Activated CD8-positive, alpha-beta memory T cell treated with anti-CD3 and anti-CD28 coated beads, Interleukin-2, amount 50 U/mL, for 24 hours (primary cell): ENCODE measurements around the gene MAST4.
"Not testable (repeated sequence)": the region's sequence is repeated elsewhere in the genome, so short reads cannot be mapped to it uniquely, and the experiment has no call there.

Source experiments
- DNase-seq: peaks from one replicate; pipeline ENCODE4 v3.0.0-alpha.2; 2020; ENCODE audit errors: extremely low read depth

MAST4 gene

DNA sequence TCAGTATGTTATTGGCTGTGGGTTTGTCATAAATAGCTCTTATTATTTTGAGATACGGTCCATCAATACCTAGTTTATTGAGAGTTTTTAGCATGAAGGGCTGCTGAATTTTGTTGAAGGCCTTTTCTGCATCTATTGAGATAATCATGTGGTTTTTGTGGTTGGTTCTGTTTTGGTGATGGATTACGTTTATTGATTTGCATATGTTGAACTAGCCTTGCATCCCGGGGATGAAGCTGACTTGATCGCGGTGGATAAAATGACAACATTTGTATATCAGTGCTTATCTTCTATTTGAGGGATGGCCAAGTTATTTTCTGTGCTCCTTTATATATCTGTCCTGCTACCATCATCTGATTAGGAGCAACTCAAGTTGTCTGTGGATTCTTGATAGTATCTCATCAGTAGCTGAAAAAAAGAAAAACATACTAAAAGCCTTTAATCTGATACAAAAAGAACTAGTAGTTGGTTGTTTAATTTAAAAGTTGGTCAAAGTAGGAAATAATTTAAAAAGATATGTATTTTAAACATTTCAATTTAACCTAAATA lies 531.2 kb downstream of the MAST4 start:
- DNase-seq = not testable (repeated sequence)

DNA sequence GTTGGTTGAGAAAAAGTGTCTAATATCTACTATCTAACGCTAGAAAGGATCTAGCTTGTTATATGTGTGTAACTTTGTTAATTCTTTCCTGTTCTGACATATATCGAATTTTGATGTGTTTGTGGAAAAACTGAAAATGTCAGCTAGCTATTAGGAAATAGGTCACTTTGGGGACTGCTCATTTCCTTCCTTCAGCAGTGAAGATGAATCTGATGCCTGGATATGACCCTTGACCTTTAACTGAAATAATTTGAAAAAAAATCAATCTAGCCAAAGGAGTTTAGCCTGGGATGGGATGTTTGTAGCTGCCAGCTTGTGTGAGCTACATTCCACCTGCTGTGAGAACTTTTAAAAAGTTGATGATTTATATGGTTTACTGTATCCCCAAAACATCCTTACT lies 533.6 kb downstream of the MAST4 start:
- DNase-seq = no peak

DNA sequence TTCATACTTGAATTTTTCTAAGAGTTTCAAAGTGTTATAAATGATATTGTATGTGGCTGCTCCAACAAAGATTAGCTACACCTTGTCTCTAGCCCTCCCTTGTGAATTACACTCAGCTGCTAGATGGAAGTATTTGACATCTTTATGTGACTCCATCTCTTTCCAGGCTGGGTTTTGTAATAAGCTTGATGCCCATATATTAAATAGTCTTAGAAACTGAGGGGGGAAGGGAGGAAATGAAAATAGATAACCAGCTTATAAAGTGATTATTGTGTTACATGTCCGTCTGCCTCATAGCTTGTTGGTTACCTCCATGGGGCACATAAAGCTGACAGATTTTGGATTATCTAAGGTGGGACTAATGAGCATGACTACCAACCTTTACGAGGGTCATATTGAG lies 537.0 kb downstream of the MAST4 start:
- no peak for DNase-seq

DNA sequence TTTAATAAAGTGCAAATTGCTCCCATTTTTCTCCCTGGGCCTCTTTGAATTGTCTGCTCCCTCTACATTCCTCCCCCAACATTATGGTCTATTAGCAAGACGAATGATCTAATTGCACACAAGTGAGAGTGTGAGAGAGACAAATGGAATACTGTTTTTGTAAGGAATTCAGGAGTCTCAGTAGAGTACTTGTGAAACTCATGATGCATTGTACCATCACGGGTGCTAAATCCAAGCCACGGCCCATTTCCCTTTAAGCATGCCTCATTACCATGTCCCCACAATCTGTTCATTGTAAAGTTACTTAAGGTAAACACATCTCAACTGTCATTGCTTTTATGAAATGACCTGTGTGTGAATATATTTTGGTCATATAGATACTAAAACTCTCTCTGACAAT lies 537.6 kb downstream of the MAST4 start:
- no peak for DNase-seq

DNA sequence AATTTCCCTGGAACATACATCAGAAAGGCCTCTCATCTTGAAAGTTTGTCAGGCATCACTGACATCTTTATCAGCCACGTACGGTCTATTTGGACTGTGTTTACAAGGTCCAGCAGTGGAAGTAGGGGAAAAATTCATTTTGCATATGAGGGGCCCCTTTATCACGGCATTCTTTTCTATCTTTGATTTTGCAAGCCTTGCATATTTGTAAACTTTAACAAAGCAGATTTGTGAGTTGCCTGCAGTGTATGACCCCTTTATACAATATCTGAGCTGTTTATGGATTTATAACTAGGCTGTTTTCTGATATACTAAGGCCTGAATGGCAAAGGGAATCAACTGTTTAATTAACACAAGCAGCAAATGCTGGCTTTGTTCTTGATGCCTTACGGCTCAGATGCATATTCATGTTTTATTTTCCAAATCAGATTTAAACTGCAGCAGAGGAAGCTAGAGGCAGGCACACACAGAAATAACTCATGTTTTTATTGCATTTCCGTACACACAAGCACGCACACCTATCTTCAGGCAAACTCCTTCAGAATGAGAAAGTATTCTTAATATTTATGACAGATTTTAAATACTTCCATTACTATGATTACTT lies 539.3 kb downstream of the MAST4 start:
- no peak for DNase-seq

DNA sequence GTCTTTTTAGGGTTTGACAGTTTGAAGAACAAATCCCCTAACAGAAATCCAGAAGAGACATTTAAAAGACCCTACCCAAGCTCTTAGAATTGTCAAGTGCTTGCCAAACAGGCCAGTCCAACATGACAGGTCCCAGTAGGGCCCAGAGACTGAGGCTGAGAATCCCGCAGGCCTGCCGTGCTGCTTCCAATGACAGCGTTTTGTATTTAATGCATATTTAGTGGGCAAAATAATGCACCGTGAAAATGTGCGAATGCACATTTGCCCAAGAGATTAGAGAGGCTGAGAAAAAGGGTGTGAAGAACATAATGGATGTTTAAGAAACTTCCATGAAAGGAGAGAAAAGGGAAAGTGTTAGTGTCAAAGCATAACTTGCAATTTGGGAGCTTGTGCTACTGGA lies 542.8 kb downstream of the MAST4 start:
- DNase-seq = no peak

DNA sequence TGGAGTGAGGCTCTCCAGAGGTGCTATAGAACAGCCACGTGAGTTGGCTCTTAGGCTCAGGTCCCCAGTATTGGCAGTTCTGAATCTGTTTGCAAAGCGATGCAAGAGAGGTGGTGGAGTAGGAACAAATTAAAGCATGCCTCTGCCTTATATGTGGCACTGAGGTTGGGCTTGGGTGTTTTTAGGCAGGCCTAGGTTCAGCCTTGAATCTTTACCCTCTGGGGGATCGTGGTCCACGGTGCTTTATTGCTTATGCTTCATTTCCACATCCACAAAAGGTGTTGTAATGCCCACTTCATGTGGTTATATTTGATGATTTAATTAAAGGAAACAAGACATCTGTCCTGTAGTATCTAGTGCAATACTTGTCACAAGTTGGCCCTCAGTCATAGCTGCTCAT lies 544.2 kb downstream of the MAST4 start:
- DNase-seq = no peak

DNA sequence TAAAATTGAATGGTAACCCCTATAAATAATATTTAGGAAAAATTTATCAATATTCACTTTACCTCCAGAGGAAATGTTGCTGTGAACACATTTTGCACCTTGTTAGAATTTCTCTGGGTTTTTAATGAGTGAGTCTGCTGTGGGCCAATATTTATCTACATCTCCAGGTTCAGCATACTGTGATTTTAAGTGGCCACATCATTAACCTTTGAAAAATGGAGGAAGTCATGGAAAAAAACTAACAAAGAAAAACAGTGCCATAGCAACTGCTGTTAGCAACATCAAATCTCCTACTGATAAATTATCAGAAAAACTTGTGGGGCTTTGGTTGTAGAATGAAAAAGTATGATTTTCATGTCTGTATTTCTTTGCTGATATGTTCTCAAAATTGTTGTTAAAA lies 545.5 kb downstream of the MAST4 start:
- DNase-seq = no peak

DNA sequence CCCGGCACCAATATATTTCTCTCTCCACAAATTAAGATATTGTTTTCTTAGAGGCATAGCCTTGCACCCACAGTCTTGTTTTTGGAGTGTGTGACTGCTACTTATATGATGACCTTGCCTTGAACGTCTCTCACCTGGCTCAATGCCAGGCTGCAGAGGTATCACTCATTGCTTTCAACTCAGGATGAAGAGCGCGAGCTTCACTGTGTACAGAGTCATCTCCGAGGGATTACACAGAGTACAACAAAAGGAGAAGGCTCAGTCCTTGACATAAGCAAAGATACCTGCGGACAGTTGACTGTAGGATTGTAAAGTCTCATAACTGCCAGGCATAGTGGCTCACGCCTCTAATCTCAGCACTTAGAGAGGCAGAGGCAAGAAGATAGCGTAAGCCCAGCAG lies 546.6 kb downstream of the MAST4 start:
- DNase-seq = no peak

DNA sequence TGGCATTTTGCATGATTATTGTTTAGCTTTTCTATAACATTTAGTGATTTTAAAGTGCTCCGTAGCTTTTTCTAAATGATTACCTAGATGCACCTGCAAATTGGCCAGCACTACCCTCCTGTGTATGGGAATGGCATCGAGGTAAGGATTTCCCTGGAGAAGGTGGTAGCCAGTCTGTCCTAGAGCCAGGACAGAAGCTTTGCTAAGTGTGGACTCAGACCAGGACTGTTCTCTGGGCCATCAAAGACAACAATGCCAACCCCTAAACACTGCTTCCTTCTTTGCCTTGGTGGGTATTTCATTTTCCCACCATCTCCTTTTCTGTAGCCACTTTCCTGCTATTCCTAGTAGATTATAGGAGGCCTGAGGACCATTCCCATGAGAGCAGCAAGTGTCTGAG lies 547.4 kb downstream of the MAST4 start:
- DNase-seq = no peak

DNA sequence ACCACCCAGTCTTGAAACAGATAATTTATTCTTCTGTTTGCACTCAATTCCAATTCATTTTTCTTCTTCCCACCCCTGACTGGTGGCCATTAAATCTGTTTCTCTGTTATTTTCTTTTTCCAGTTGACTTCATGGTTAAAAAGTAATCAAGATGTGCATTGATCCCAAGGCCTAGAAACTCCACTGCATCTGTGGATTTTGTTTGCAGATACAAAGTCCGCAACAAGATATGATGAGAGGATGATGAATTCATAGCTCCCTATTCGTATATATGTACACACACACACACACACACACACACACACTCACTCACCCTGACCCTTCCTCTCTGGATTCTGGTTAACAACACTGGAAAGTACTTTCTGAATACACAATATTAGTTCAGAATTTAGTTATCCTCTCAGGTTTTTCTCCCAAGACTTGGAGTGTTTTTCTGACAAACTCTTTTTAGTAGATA lies 548.0 kb downstream of the MAST4 start:
- no peak for DNase-seq

DNA sequence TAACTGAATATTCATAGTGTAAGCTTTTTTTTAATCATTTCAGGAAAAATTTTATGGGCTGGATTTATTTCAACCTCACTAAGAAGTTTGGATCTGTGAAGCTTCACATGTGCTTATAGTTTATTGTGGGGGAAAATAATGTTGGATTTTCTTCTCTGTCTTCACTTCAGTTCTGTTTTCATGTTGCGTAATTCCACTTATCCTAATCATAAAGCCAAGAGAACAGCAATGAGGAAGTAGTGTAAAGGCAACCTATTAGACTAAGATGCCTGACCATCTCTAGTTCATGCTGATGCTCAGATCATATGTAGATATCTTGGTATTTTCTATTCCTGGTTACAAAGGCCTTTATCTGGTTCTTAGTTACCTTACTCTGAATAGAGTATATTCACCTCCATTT lies 550.4 kb downstream of the MAST4 start:
- DNase-seq = no peak

DNA sequence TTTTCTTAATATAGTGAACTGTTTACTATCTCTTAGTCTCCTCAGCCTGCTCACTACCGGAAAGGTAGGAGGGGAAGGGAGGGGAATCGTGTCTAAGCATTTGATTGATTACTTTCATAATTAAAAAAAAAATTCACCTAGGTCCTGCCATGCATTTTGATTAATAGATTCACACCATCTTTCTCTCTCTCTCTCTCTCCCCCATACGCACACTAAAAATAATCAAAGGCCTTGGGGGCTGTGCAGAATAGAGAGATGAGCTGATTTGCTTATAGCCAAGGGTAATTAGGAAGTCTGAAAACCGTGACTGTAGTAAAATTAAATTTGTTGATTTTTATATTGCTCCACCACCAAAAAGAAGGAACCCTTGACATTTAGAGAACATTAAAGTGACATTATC lies 550.8 kb downstream of the MAST4 start:
- DNase-seq = no peak

DNA sequence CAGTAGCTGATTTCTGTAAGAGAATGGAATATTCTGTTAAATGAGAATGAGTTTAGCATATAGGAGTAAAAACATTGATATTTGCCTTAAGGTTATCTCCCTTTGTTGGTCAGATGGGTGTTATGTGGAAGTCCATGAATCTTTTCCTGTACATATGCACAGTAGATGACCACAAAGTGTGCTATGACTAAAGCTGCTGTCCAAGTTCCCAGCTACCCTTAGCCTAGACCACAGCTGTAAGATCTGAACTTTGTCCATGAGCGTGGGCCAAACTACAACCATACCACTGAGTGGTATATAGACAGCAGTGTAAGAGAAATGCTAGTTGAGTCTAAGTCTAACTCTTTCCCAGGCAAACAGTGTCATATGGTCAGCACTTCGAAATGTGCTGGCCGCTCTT lies 551.6 kb downstream of the MAST4 start:
- no peak for DNase-seq

DNA sequence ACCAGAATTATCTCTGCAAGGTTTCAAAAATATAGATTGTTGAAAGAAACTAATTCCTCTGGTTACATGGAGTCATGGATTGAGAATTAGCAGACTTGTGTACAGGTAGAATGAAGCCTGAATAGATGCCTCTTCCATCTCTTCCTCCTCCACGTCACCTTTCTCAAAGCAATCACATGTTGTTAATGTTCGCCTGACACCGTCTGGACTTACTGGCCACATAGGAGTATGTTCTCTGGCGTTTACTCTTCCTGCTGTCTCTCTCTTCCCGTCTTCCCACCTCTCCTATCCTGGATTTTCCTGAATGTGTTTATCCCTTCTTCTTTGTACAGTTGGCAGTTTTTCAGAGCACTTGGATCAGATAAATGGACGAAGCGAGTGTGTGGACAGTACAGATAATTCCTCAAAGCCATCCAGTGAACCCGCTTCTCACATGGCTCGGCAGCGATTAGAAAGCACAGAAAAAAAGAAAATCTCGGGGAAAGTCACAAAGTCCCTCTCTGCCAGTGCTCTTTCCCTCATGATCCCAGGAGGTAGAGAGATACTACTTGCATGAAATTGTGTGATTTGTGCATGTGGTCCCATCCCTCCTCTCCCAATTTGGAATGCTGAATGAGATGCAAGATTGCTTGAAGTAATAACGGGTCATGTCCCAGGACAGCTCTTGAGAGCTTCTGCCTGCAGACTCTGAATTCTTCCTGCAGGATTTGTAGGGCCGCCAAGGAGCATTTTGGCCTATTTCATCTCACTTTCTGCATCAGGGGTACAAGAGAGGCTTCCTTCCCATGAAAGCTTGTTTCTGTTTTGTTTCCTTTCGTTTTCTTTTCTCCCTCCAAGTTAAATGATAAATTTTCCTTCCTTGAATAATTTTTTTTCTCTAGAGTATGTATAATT lies 553.1 kb downstream of the MAST4 start:
- no peak for DNase-seq

DNA sequence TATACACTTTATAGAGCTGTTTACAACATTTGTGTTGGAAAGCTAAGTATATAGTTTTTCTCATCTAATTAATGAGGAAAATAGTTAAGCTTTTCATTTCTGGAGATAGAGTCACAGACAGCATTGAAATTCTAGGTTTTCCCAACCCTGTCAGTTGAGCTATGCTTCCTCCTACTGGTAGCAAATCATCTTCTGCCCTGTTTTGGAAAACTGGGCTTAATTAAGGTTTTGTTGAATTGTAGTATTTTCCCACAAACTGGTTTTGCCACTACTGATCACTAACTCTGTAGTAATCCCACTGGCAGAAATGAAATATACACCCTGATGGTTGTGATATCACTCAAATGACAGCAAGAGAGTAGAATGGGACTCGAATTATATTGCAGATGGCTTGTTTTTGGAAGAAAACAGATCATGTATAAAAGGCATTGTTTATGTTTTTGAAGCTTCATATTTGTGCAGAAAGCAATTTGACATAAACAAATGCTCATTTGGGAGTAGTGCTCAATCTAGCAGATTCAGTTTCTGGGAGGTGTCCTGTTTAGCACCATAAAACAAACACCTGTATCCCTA lies 553.8 kb downstream of the MAST4 start:
- DNase-seq = no peak

DNA sequence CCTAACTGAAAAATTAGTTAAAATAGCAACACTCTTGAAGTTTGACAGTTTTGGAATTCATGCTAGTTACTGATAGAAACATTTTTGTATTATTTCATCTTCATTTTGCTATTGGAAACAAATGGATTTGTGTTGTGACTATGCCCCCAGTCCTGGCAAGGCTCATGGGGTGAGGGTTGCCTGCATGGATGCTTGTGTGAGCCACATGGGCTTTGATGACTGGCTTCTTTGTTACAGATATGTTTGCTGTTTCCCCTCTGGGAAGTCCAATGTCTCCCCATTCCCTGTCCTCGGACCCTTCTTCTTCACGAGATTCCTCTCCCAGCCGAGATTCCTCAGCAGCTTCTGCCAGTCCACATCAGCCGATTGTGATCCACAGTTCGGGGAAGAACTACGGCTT lies 556.2 kb downstream of the MAST4 start:
- no peak for DNase-seq

DNA sequence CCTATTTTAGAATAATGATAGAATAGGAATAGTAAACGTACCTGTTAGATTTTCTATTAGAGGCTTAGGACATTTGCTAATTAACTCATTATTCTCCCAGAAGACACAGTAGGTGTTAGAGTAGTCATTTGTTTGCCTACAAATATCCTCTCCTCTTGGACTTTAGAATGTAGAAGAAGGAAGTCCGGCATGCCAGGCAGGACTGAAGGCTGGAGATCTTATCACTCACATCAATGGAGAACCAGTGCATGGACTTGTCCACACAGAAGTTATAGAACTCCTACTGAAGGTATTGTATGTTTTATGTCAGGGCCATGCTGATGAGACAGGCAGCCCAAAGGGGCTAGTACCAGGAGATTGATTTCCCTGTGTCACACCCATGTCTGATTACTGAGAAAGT lies 557.1 kb downstream of the MAST4 start:
- no peak for DNase-seq

DNA sequence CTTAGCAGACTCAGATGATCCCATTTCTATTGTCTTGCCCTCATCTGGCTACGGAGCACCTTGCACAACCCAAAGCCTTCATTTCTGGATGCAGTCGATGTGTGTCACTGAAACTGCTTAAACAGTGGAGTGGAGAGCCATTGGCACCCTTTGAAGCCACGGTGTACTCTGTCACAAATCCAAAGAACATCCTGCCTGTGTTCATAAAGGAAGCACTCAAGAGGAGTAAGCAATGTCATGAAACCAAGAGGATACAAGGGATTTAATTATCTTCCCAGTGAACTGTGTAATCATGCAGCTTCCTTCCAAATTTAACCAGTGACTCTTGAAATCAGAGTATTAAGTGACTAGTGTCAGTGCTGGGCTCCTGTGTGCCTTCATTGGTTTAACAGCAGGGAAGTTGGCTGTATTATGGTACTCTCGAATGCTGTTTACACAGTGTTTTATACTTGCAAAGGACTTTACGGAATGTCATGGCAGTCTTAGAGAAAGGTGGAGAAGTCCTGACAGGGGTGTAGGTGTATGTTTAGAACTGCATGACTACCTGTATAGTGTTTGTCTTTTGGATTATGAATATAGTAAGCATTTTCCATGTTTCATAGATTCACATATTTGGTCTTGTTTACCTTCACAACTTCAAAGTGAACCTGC lies 558.5 kb downstream of the MAST4 start:
- no peak for DNase-seq

DNA sequence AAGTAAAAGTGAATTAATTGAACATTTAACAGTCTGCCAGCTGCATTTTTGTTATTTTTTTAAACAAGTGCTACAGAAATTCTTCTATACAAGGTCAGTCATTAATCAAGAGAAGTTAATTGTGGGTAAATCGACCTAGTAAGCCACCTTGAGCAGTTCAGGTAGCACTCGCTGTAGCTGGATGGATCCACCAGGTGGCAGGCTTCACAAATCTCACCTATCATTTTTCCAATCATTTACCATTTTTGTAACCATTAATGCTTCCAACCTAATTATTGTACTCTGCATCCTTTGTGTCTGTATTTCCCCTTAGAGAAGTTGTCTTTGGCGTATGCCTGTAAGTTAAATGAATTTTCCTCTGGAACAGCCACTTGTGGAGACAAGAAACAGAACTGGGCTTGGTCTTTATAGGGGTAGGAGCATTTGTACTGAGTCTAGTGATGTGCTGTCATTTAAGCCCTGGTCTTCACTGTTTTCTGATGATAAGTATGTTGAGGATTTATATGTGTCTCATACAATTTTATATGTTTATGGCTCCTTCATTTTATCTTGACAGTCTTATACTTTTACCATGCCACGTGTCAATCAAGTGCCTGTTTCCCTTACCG lies 560.9 kb downstream of the MAST4 start:
- no peak for DNase-seq

DNA sequence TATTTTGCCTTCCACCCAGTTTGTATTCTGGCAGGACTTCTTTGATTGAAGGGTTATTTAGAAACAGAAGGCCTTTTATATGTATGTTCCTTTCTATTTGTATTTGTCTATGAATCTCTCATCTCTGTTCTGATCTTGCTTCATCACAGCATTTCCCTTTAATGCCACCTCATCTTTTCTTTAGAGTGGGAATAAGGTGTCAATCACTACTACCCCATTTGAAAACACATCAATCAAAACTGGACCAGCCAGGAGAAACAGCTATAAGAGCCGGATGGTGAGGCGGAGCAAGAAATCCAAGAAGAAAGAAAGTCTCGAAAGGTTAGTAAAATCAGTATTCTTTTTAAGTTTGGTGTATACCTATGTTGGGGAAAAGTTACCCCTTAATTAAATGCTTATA lies 564.1 kb downstream of the MAST4 start:
- no peak for DNase-seq

DNA sequence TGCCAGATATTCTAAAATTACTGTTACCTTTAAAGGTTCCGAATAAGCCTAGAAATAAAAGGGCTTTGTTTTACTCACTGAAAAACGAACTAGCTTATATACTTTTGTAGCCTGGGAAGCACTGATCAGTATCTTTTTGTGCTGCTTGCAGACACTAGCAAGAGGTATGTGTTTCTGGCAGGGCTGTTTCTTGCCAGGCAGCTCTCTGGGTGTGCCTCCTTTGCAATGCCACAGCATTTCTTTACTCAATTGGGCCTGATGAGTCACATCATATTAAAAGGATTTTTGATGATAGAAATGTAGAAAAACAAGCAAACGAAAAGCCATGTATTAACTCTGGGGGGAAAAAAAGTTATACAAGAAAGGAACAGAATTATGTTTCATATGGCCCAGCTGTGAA lies 564.8 kb downstream of the MAST4 start:
- no peak for DNase-seq
